HG02610 (cell line): ENCODE measurements around the gene ARID3A.

ENCODE experiments used
- ATAC-seq: cut with Tn5 transposase; IDR thresholded peaks from one replicate; pipeline ENCODE4 v1.9.1; 2021; ENCODE audit warnings: mild to moderate bottlenecking, moderate library complexity; ENCODE audit not compliant: unreplicated experiment

The ARID3A gene

DNA sequence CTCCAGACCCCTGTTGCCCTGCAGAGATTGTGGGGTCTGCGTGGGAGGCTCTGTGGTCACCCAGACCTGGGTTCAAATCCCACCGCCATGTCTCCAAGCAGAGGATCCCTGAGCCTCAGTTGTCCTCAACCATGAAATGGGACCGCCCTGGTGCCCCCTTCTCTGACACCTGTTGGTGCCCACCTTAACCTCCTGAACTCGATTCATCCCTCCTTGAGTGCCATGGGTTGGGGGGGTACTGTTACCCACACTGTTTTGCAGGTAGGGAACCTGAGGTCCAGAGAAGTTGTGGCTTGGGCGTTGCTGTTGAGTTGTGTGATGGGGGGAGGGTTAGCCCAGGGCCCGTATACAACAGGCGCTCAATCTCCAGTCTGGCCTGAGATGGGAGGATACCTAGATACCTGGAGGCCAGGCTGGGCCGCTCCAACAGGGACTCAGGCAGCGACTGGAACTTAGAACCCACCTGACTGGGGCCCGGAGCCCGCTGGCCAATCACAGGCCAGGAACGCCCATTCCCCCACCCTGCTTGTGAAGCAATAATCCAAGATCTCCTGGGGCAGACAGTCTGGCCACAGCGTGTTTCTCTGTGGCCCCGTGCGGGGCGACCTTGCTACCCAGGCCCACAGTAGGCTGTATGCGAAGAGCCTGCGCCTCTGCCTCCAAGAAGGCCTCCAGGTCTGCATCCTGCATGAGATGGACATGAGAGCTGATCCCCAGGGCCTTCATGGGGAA lies 2.8 kb downstream of the ARID3A start:
- ATAC-seq: no peak

DNA sequence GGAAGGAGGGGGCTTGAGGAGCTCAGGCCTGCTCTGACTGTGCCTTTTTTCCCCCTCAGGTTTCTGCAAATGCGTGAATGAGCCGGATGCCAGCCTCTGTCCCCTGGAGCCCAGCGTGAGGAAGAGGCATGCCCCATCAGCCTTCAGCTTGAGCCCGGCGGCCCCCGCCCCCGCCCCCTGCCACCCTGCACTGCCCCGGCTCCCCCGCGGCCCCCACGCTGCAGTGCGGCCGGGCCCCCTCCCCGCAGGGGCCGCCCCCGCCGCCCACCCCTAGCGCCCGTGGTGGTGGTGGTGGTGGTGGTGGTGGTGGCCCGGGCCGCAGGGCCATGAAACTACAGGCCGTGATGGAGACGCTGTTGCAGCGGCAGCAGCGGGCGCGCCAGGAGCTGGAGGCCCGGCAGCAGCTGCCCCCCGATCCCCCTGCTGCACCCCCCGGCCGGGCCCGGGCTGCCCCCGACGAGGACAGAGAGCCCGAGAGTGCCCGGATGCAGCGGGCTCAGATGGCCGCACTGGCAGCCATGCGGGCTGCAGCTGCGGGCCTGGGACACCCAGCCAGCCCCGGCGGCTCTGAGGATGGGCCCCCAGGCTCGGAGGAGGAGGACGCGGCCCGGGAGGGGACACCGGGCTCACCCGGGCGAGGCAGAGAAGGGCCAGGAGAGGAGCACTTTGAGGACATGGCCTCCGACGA lies 3.5 kb downstream of the ARID3A start:
- no peak for ATAC-seq

DNA sequence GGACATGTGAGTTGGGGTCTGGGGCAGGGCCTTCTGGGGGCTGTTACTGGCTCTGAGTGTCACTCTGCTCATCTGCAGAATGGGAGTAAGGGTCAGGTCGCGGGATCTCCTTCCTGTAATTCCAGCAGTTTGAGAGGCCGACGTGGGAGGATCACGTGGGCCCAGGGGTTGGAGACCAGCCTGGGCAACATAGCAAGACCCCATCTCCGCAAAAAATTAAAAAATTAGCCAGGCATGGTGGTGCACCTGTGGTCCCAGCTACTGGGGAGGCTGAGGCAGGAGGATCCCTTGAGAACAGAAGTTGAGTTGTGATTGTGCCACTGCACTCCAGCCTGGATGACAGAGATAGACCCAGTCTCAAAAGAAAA lies 4.0 kb downstream of the ARID3A start:
- ATAC-seq: no peak

DNA sequence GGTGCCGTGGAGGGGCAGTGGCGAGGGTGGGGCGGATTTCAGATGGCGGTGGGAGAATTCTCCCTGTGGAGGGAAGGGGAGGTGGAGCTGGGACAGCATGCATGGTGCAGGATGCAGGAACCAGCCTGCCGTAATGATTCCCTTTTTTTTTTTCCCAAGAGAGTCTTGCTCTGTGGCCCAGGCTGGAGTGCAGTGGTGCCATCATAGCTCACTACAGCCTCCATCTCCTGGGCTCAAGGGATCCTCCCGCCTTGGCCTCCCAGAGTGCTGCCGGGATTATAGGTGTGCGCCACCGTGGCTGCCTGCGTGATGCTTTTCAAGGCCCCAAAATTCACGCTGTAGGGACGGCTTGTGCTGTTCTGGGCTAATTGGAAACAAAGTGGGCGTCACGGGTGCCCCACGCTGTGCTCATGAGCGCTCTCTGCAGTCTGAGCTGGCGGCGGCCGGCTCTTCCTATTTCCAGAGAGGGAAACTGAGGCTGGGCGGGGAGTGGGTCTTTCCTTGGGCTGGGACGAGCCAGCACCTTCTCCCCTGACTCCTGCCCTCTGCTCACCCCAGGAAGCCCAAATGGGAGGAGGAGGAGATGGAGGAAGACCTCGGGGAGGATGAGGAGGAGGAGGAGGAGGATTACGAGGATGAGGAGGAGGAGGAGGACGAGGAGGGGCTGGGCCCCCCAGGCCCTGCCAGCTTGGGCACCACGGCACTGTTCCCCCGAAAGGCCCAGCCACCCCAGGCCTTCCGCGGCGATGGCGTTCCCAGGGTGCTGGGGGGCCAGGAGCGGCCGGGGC lies 6.2 kb downstream of the ARID3A start:
- no peak for ATAC-seq

DNA sequence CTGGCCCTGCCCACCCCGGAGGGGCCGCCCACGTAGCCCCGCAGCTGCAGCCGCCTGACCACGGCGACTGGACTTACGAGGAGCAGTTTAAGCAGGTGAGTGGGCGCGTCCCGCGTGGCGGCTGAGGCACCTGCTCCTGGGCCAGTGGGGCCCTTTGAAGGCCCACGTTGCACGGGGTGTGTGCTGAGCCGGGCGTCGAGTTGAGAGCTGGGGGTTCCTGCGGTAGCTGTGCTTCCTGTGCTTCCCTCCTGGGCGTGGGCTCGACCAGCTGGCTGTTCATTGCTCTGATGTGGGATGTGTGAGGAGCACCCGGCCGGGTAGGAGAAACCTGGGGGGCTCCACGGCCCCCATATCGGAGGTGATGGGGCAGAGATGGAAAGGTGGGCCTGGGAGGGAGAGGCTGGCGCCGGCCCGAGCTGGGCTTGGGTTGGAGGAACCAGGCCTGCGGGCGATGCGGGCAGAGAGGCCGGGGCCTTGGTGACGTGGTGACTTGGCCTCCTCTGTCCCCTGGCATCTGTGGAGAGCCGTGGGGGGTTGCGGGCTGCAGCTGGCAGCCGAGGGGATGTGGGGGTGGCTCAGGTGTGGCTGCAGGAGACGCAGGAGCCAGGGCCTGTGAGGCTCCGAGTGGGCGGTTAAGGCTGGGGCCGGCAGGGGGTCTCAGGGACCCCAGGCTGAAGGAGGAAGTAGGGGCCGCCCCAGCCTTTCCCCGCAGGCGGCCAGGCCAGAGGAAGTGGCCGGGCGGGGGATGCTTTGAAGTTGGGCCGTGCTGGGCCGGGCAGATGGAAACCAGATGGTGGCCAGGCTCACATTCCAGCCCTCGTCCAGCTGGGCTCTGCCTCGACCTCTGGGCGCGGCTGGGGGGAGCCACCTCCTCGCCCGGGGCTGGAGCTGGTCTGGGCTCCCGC lies 7.1 kb downstream of the ARID3A start:
- no peak for ATAC-seq

DNA sequence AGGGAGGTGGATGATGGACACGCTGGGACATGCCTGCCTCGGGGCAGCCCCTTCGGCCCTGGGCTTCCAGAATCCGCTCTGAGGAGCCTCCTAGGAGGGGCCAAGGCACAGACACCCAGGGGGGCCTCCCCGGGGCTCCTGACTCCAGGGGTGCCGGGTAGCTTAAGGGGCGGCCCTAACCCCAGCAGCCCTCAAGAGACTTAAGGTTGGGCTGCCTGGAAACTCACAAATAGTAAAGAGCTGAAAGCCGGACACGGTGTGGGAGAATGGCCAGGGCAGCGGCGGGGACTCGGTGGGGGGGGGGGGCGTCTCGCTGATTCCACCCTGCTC lies 7.7 kb downstream of the ARID3A start:
- ATAC-seq: no peak

DNA sequence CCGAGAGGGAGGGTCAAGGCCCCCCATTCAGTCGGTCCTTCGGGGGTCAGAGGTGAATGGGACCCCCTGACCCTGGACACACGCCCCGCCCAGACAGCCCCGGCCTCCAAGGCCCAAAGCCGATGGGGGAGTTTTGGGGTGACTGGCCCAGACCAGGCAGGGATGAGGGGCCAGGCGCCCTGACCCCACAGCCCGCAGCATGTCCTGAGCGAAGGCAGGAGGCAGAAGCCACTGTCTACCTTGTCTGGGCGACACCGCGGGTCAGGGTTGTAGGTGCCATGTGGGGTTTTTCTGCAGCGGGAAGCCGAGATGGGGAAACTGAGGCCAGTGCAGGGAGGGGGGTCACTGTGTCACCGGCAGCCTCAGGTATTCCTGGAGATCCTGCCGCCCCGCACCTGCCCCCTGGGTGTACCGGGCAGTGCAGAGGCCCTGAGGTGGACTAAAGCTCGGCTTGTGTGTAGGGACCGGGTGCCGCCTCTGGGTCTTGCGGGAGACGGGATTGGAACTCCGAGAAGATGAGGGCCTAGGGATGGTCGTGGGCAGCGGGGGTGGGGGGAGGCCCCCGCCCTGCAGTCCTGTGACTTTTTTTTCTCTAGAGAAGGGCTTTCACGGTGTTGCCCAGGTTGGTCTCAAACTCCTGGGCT lies 8.5 kb downstream of the ARID3A start:
- no peak for ATAC-seq

DNA sequence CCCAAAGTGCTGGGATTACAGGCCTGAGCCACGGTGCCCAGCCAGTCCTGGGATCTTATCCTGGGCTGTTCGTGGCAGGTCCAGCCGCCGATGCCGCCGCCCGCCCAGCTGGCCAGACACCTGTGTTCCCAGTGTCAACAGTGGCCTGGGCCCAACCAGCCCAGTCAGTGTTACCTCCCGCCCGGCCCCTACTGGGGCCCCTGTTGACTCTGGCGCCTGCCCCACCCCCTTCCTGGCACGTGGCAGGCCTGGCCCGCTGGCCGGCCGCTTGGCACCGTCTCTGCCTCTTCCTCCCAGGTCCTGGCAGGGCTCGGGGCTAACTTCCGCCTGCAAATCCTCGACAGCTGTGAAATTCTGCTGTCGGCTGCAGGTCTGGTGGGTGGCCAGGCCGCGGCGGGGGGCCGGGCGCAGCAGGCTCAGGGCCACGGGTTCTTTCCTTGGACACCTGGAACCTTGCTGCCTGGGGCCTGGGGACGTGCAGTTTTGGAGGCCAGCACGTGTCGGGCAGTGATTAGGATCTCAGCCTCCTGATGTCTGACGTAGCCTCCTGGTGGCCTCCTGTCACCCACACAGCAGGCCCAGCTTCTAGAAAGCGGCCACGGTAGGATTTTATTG lies 9.1 kb downstream of the ARID3A start:
- ATAC-seq: no peak

DNA sequence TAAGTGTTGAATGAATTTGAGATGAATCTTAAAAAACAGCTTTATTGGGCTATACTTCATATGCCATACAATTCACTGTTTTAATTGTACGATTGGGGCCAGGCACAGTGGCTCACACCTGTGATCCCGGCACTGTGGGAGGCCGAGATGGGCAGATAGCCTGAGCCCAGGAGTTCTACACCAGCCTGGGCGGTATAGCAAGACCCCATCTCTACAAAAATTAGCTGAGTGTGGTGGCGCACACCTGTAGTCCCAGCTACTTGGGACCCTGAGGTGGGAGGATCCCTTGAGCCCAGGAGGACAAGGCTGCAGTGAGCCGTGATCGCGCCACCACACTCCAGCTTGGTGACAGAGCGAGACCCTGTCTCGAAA lies 10.3 kb downstream of the ARID3A start:
- ATAC-seq: no peak

DNA sequence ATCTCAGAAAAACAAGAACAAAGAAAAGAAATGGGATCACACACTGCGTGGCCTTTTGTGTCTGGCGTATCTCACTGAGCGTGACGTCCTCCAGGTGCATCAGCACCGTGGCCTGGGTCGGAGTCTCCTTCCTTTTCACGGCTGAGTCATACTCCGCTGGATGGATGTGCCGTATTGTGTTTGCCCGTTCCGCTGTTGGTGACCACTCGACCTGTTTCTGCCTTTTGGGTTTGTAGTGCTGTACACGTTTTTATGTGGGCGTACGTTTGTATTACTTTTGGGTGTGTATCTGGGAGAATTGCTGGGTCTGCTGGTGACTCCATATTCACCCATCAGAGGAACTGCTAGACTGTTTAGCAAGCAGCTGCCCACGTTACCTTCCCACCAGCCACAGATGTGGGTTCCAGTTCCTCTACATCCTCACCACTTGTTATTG lies 11.4 kb downstream of the ARID3A start:
- no peak for ATAC-seq

DNA sequence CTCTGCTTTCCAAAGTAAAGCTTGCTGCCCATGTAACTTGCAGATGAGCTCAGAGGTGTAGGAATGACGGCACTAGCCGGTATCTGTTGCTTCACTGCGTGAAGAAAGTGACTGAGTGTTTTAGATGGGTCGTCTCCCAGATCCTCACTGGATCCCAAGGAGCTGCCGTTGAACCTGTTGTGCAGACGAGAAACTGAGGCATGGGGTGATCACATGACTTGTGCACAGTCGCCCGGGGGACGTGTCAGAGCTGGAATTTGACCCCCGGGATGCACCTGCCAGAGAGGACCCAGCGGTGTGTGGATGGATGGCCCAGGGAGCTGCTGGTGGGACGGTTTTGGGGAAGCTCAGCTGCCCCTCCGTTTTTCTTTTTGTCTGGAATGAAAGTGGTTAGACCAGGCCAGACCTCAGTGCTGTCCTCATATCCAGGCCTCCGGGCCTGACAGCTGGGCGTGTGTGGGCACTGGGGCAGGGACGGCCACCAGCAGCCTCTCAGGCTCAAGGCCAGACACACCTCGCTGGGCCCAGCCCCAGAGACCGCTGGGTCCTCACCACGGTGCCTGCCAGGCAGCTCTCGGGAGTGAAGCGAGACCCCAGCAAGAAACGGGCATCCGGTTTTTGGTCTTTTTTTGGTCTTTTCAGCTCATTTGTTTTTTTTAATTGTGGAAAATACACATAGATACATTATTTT lies 12.5 kb downstream of the ARID3A start:
- no peak for ATAC-seq

DNA sequence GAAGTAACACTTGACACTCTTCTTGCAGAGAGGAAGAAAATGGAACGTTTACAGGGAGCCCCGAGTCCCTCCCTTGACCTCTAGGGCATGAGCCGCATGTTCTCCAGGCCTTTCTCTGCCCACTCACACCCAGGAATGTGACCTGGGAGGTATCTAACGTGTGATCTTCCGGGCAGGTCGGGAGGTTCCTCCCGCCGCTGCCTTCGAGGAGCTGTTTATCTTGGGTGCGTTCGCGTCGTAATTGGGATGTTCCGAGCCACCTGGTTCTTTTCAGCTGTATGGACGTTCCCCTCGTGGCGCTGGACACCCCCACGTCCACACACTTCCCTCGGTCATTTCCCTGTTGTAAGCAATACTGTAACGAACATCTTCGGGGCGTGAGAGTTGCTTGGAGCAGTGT lies 13.6 kb downstream of the ARID3A start:
- no peak for ATAC-seq

DNA sequence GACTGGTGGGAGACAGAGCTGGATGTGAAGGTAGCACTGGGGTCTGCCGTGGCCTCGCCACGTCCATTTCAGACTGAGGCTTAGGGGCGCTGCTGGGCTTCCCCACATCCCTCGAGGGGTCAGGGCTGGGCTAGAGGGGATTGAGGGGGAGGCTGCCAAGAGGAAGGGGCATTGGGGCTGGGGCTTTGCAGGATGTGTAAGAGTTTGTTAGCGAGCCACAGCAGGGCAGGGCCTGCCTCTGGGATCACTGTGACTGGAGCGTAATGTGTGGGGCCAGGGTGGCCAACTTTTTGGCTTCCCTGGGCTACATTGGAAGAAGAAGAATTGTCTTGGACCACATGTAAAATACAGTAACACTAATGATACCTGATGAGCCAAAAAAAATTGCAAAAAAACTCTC lies 14.1 kb downstream of the ARID3A start:
- ATAC-seq: no peak

DNA sequence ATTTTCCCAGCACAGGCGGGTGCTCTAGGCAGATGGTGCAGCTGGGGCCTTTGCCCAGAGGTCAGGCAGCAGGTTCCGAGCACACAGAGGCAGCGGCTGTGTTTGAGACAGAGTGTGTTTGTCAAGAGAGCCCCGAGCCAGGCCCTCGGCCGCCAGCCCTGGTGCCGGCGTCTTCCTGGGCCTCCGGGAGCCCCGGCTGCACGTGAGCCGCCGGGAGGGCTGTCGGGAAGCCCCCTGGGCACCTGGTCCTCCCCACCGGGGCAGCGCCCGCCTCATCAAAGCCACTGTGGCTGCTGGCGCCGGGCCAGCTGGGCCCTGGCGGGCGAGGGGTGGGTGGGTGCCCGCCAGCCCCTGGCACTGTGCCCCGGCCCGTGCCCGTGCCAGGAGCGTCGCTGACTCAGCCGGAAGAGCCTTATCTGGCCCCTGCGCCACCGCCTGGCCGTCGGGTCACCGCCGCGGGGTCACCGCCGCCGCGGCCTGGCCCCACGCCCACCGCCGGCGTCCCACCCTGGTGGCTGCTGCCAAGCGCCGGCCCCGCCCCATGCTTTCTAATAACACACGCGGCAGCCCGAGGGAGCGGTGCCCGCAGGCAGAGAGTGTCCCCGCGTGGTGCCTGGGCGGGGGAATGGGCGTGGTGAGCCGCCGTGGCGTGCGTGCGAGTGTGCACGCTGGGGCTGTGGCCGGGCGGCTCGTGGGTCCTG lies 14.9 kb downstream of the ARID3A start:
- ATAC-seq: no peak

DNA sequence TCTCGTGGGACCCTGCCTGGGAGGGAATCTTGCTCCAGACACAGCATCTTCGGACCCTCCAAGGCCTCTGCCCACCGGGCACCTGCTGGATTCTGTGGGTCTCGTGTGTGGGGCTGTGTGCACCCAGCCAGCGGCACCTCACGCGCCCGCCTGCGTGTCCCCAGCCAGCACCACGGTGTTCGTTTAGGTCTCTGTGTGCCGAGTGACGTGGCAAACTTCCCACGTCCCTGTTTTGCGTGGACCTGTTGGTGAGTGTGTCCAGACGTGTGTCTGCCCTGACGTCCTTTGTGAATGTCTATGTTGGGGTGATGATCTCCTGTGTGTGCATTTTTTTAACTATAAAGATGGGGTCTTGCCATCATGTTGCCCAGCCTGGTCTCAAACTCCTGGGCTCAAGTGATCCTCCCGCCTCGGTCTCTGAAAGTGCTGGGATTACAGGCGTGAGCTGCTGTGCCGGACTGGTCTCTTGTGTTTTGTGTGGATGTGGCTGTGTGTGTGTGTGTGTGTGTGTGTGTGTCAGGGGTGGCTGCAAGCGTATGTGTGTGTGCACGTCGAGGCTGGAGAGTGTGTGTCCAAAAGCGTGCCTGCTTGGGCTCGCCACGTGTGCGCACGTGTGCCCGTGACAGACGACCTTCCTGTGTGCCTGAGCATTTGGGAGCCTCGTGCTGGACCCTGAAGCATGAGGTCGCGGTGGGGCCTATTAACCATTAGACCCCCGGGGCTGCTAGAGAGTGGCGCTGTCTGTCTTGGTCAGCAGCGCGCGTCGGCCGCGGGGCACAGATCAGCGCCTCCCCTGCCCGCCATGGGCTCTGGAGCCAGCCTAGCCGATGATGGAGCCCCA lies 15.7 kb downstream of the ARID3A start:
- ATAC-seq: no peak

DNA sequence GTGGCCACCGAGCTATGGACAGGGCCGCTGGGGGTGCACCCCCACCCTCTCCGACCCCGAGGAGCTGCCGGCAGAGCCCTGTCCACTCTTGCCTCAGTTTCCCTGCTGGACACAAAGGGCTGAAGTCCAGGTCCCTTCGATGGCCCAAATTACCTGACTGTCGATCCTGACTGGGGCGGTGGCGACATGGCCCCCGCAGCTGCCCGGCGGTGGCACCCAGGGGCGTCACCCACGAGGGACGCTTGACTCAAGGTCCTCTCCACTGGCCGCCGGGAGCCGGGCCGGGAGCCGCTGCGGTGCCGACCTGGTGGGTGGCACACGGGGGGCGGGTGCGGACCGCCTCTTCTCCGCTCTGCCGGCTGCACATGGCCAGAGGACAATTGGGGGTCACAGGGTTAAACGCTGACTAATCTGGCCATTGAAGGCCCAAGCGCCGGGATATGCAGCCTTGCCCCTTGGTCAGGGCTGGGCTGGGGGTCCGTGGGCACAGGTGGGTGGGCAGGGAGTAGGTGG lies 16.4 kb downstream of the ARID3A start:
- no peak for ATAC-seq

DNA sequence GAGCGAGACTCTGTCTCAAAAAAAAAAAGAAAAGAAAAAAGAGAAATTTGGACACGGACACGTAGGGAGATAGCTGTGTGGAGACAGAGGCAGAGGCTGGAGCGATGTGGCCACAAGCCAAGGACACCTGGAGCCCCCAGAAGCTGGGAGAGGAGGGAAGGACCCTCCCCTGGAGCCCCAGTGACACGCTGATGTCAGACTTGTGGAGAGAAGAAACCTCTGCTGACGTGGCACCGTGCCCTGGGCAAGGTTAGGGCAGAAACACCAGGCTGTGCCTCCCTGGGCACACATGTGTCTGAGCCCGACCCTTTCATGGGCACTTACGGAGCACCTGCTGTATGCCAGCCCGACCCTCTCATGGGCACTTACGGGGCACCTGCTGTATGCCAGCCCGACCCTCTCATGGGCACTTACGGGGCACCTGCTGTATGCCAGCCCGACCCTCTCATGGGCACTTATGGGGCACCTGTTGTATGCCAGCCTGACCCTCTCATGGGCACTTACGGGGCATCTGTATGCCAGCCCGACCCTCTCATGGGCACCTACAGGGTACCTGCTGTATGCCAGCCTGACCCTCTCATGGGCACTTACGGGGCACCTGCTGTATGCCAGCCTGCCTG lies 17.8 kb downstream of the ARID3A start:
- no peak for ATAC-seq
